AG09309 (cell line): Measurements from ENCODE around the gene GBF1.

ENCODE experiments used
- DNase-seq: peaks from one replicate; pipeline ENCODE4 v3.0.0-alpha.2; 2010; ENCODE audit warnings: low read depth
- H3K4me3 ChIP-seq: 2 replicates; pipeline ENCODE4 v1.5.1; 2011; ENCODE audit warnings: mild to moderate bottlenecking, low read depth, low read length, moderate library complexity; ENCODE audit not compliant: control insufficient read depth
- CTCF ChIP-seq: IDR thresholded peaks from 2 replicates; pipeline ENCODE4 v1.5.1; 2011; ENCODE audit warnings: mild to moderate bottlenecking, low read depth, low read length, inconsistent platforms; ENCODE audit not compliant: insufficient read depth, control insufficient read depth; ENCODE audit errors: missing control alignments

The GBF1 gene

GRCh38 chr10:102412293-102412692, 167.0 kb downstream of the GBF1 start:
- H3K4me3 ChIP-seq: no peak overlapping the region
- TF ChIP-seq CTCF: no peak
- DNase-seq: no peak

GRCh38 chr10:102413053-102413705, 167.8 kb downstream of the GBF1 start:
- H3K4me3 ChIP-seq: no peak overlapping the region
- TF ChIP-seq CTCF: no peak
- no peak for DNase-seq

- no peak overlapping the region for H3K4me3 ChIP-seq
- no peak for DNase-seq
- no peak for TF ChIP-seq CTCF
Measured at GRCh38 chr10:102413806-102414561, 168.7 kb downstream of the GBF1 start.

- no peak overlapping the region for H3K4me3 ChIP-seq
- no peak for DNase-seq
- no peak for TF ChIP-seq CTCF
Measured at GRCh38 chr10:102414749-102415148, 169.4 kb downstream of the GBF1 start.

GRCh38 chr10:102416283-102416682, 171.0 kb downstream of the GBF1 start:
- no peak for DNase-seq
- no peak overlapping the region for H3K4me3 ChIP-seq
- no peak for TF ChIP-seq CTCF

- no peak for TF ChIP-seq CTCF
- DNase-seq: no peak
- H3K4me3 ChIP-seq: no peak overlapping the region
Measured at GRCh38 chr10:102416695-102417094, 171.4 kb downstream of the GBF1 start.
